H1 (cell line): ENCODE results near the gene GNG14. TPM values are rescaled to one million over a fixed set of nuclear protein-coding genes. Genes with fewer than 3 reads are reported as not detected.

Experiments used
- CTCF ChIA-PET: fragments of 300-600 bp; sonication (Branson Sonifier 250); formaldehyde crosslinking; loops from one replicate; lab custom pipeline; 2021; ENCODE audit not compliant: partially characterized antibody; lab: Charles Lee
- POLR2A ChIA-PET: fragments of 300-600 bp; sonication (Branson Sonifier 250); formaldehyde crosslinking; loops from one replicate; lab custom pipeline; 2021; ENCODE audit warnings: inconsistent platforms; ENCODE audit not compliant: partially characterized antibody; lab: Charles Lee
- DNase-seq, 2 experiments: peaks; one replicate each; pipeline versions ENCODE4 v3.0.0 to v3.0.0-alpha.2; 2010 to 2022; ENCODE audit warnings: low spot score in 2 of 2, low read depth in 1 of 2, mixed read lengths in 1 of 2
- FAIRE-seq: peaks from 2 replicates; lab custom pipeline; 2011; peaks lifted over from hg19 to GRCh38; lab: Jason Lieb, UNC
- H2AFZ ChIP-seq: 2 replicates; pipeline ENCODE4 v1.8.1; 2012; ENCODE audit warnings: low read length, inconsistent platforms
- H2AK5ac ChIP-seq: 2 replicates; pipeline ENCODE4 v1.6.1; 2013; ENCODE audit warnings: low read depth, low read length
- H2BK120ac ChIP-seq: replicated peaks from 2 replicates; pipeline ENCODE3; 2013; ENCODE audit warnings: low read depth, low read length, inconsistent platforms
- H2BK12ac ChIP-seq: 2 replicates; pipeline ENCODE4 v1.6.1; 2013; ENCODE audit warnings: low read depth, low read length
- H2BK15ac ChIP-seq: 2 replicates; pipeline ENCODE4 v1.6.1; 2013; ENCODE audit warnings: low read length
- H2BK20ac ChIP-seq: 2 replicates; pipeline ENCODE4 v1.6.1; 2013; ENCODE audit warnings: low read length
- H2BK5ac ChIP-seq: 2 replicates; pipeline ENCODE4 v1.6.1; 2013; ENCODE audit warnings: low read depth, low read length
- H3K14ac ChIP-seq: 2 replicates; pipeline ENCODE4 v1.6.1; 2013; ENCODE audit warnings: inconsistent platforms; ENCODE audit not compliant: insufficient read length
- H3K18ac ChIP-seq: 2 replicates; pipeline ENCODE4 v1.6.1; 2013; ENCODE audit warnings: low read length; ENCODE audit errors: extremely low read depth
- H3K23ac ChIP-seq: 2 replicates; pipeline ENCODE4 v1.6.1; 2013; ENCODE audit warnings: inconsistent platforms; ENCODE audit not compliant: insufficient read length
- H3K23me2 ChIP-seq: 2 replicates; pipeline ENCODE4 v1.6.1; 2013; ENCODE audit warnings: low read depth, low read length
- H3K27ac ChIP-seq: 2 replicates; pipeline ENCODE4 v1.6.1; 2011; ENCODE audit warnings: low read depth, low read length, inconsistent platforms
- H3K27me3 ChIP-seq, 4 experiments: replicated peaks in 1 of 4; 1 replicate in 1 of 4; 2 replicates in 3 of 4; pipeline versions ENCODE4 v1.6.1 to v1.8.1; 2011 to 2013; ENCODE audit warnings: low read length in 3 of 4, mild to moderate bottlenecking in 3 of 4, inconsistent platforms in 2 of 4, mixed read lengths in 2 of 4, moderate library complexity in 1 of 4; ENCODE audit not compliant: control insufficient read depth in 3 of 4, insufficient read depth in 3 of 4; ENCODE audit errors: extremely low read depth in 1 of 4
- H3K36me3 ChIP-seq, 4 experiments: 2 replicates each; pipeline versions ENCODE4 v1.6.1 to v1.8.1; 2011 to 2013; ENCODE audit warnings: mild to moderate bottlenecking in 4 of 4, low read length in 3 of 4, moderate library complexity in 2 of 4, control low read depth in 1 of 4, inconsistent platforms in 1 of 4; ENCODE audit not compliant: insufficient read depth in 4 of 4, control insufficient read depth in 2 of 4
- H3K4ac ChIP-seq: replicated peaks from 2 replicates; pipeline ENCODE3; 2013; ENCODE audit warnings: low read length, low read depth, mixed read lengths, inconsistent platforms; ENCODE audit not compliant: insufficient read length
- H3K4me1 ChIP-seq, 4 experiments: replicated peaks in 1 of 4; 1 replicate in 1 of 4; 2 replicates in 3 of 4; pipeline versions ENCODE4 v1.6.1 to v1.8.1; 2011 to 2013; ENCODE audit warnings: low read length in 3 of 4, inconsistent platforms in 2 of 4, mixed read lengths in 1 of 4; ENCODE audit not compliant: insufficient read depth in 4 of 4, control insufficient read depth in 3 of 4
- H3K4me2 ChIP-seq, 2 experiments: 2 replicates each; pipeline versions ENCODE4 v1.6.1 to v1.8.1; 2011 to 2013; ENCODE audit warnings: low read depth in 2 of 2, low read length in 2 of 2, control low read depth in 1 of 2, inconsistent platforms in 1 of 2, mild to moderate bottlenecking in 1 of 2; ENCODE audit not compliant: insufficient read depth in 1 of 2
- H3K4me3 ChIP-seq, 4 experiments: fragments of 200-600, 300-600 bp in 1 of 4; sonication (generic), shearing (Covaris generic), sonication (Bioruptor Twin) in 1 of 4; 2 replicates each; pipeline versions ENCODE4 v1.5.1 to v1.8.1; 2011 to 2016; ENCODE audit warnings: low read length in 4 of 4, low read depth in 3 of 4, control low read depth in 2 of 4, inconsistent platforms in 2 of 4, mild to moderate bottlenecking in 2 of 4, mixed read lengths in 1 of 4, moderate library complexity in 1 of 4; ENCODE audit not compliant: insufficient read depth in 2 of 4; ENCODE audit errors: extremely low read depth in 1 of 4
- H3K56ac ChIP-seq: replicated peaks from 2 replicates; pipeline ENCODE3; 2013; ENCODE audit warnings: low read depth, mild to moderate bottlenecking, mixed read lengths, low read length, inconsistent platforms; ENCODE audit not compliant: insufficient read length
- H3K79me1 ChIP-seq: 2 replicates; pipeline ENCODE4 v1.6.1; 2013; ENCODE audit warnings: low read depth, low read length, control low read depth
- H3K79me2 ChIP-seq, 2 experiments: 2 replicates each; pipeline versions ENCODE4 v1.6.1 to v1.8.1; 2012 to 2013; ENCODE audit warnings: low read length in 2 of 2, mild to moderate bottlenecking in 2 of 2, inconsistent platforms in 1 of 2; ENCODE audit not compliant: insufficient read depth in 2 of 2, control insufficient read depth in 1 of 2
- H3K9ac ChIP-seq, 4 experiments: replicated peaks in 1 of 4; 1 replicate in 1 of 4; 2 replicates in 3 of 4; pipeline versions ENCODE4 v1.6.1 to v1.8.1; 2011 to 2013; ENCODE audit warnings: low read depth in 3 of 4, low read length in 3 of 4, control low read depth in 2 of 4, mild to moderate bottlenecking in 2 of 4, moderate library complexity in 2 of 4, inconsistent platforms in 1 of 4; ENCODE audit errors: extremely low read depth in 1 of 4
- H3K9me3 ChIP-seq, 2 experiments: 2 replicates each; pipeline versions ENCODE4 v1.6.1 to v1.8.1; 2012 to 2013; ENCODE audit warnings: mild to moderate bottlenecking in 2 of 2, moderate library complexity in 2 of 2, control low read depth in 1 of 2, inconsistent platforms in 1 of 2, low read depth in 1 of 2, low read length in 1 of 2, mixed read lengths in 1 of 2; ENCODE audit not compliant: insufficient read depth in 2 of 2
- H4K20me1 ChIP-seq, 2 experiments: replicated peaks in 1 of 2; 2 replicates each; pipeline versions ENCODE3 to v1.8.1; 2011 to 2013; ENCODE audit warnings: inconsistent platforms in 2 of 2, low read length in 2 of 2, mild to moderate bottlenecking in 1 of 2; ENCODE audit not compliant: insufficient read depth in 2 of 2, control insufficient read depth in 1 of 2
- H4K5ac ChIP-seq: 2 replicates; pipeline ENCODE4 v1.6.1; 2013; ENCODE audit warnings: low read length, low read depth, mixed read lengths, inconsistent platforms; ENCODE audit not compliant: insufficient read length
- H4K8ac ChIP-seq: 2 replicates; pipeline ENCODE4 v1.8.0; 2013; ENCODE audit warnings: mild to moderate bottlenecking, moderate library complexity, low read length, inconsistent platforms; ENCODE audit not compliant: insufficient read depth; ENCODE audit errors: extremely low read depth
- H4K91ac ChIP-seq: replicated peaks from 2 replicates; pipeline ENCODE3; 2013; ENCODE audit warnings: low read length, mixed read lengths, inconsistent platforms; ENCODE audit not compliant: insufficient read length
- BRCA1 ChIP-seq: IDR thresholded peaks from 2 replicates; pipeline ENCODE4 v1.6.1; 2012; ENCODE audit warnings: low read depth, low read length, improper control_type of control experiment
- CTBP2 ChIP-seq: IDR thresholded peaks from 2 replicates; pipeline ENCODE4 v1.7.0; 2011; ENCODE audit warnings: borderline replicate concordance, mild to moderate bottlenecking, moderate library complexity, mixed read lengths, low read length; ENCODE audit not compliant: insufficient read depth, insufficient read length
- EP300 ChIP-seq, 2 experiments: IDR thresholded peaks; 1 replicate in 1 of 2; 2 replicates in 1 of 2; pipeline ENCODE4 v1.6.1; 2011 to 2012; ENCODE audit warnings: low read depth in 2 of 2, low read length in 2 of 2, mild to moderate bottlenecking in 2 of 2, borderline replicate concordance in 1 of 2, inconsistent platforms in 1 of 2, moderate library complexity in 1 of 2
- HDAC2 ChIP-seq, 2 experiments: fragments of 300-600 bp in 1 of 2; sonication (generic) in 1 of 2; IDR thresholded peaks; 2 replicates each; pipeline ENCODE4 v1.6.1; 2011 to 2012; ENCODE audit warnings: low read depth in 2 of 2, low read length in 2 of 2, mild to moderate bottlenecking in 2 of 2, moderate library complexity in 2 of 2, borderline replicate concordance in 1 of 2, inconsistent platforms in 1 of 2
- POLR2AphosphoS5 ChIP-seq: IDR thresholded peaks from 2 replicates; pipeline ENCODE4 v1.6.1; 2011; ENCODE audit warnings: low read depth, low read length
- RBBP5 ChIP-seq: IDR thresholded peaks from 2 replicates; pipeline ENCODE4 v1.7.1; 2012; ENCODE audit warnings: low read depth, mild to moderate bottlenecking, inconsistent platforms, low read length, moderate library complexity, borderline replicate concordance
- WGBS, 2 experiments: shearing (Covaris generic) in 1 of 2; methylation state at CpG; one replicate each; pipeline versions ENCODE4 v1.1.6 to v1.1.7; 2013 to 2015; ENCODE audit warnings: low lambda C conversion rate in 2 of 2, mixed read lengths in 2 of 2, inconsistent platforms in 1 of 2, low coverage in 1 of 2, missing lambda C conversion rate in 1 of 2; ENCODE audit not compliant: insufficient replicate concordance in 2 of 2, insufficient coverage in 1 of 2, insufficient read length in 1 of 2; ENCODE audit errors: extremely low coverage in 1 of 2, missing lambda C conversion rate in 1 of 2; 5-methylcytosine and 5-hydroxymethylcytosine counted together
- polyA plus RNA-seq, 7 experiments: library from polyadenylated mRNA; depleted of rRNA in 3 of 7; stranded (reverse) in 5 of 7; unstranded in 2 of 7; fragments of >200 nt in 5 of 7; fragments of 200-250 nt in 2 of 7; gene quantifications; 1 replicate in 5 of 7; 2 replicates in 1 of 7; 4 replicates in 1 of 7; pipeline versions ENCODE4 v1.2.1 to v1.2.3, GENCODE V29; 2011 to 2013; ENCODE audit warnings: missing spikeins in 2 of 7, mixed read lengths in 2 of 7
- total RNA-seq: library from RNA; stranded (reverse); fragmentation: NEBNext Ultra II Directional; extraction: Animal tissue kit (Norgen Biotek cat#: 25700); gene quantifications from 2 replicates; pipeline ENCODE4 v1.2.1, GENCODE V29; 2021

The GNG14 gene
- total and polyA plus RNA-seq, 2 of the 8 experiments (the other 6 are each of a cell fraction or from before 2014, with no cell fraction given): not detected

DNA sequence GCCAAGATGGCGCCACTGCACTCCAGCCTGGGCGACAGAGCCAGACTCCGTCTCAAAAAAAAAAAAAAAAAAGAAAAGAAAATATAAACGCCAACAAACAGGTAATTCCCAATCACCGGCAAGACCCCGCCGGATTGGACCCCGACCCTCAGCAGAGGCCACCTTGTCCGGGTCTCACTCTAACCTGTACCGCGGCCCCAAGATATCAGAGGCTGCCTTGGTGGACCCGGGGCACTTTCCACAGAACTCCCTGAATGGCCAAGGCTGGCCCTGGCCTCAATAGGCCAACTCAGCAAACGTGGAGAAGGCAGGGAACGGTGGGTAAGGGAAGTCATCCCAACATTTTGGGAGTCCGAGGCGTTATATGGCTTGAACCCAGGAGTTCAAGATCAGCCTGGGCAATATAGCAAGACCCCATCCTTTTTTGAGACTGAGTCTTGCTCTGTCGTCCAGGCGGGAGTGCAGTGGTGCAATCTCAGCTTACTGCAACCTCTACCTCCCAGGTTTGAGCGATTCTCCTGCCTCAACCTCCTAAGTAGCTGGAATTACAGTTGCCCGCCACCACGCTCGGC lies 49.1 kb upstream of the GNG14 start:
- no peak overlapping the region for H3K4me3 ChIP-seq
- H4K91ac ChIP-seq: no peak overlapping the region
- no peak overlapping the region for H3K4me2 ChIP-seq
- no peak overlapping the region for H2BK20ac ChIP-seq
- H3K23ac ChIP-seq: no peak overlapping the region
- H3K36me3 ChIP-seq: no peaks in the 10 kb centered on the region
- H3K4me1 ChIP-seq: no peaks in the 10 kb centered on the region; a peak in 2 of 7 replicates
- no peak overlapping the region for H3K27ac ChIP-seq
- H3K56ac ChIP-seq: no peak overlapping the region
- H3K18ac ChIP-seq: no peak overlapping the region
- H4K5ac ChIP-seq: no peak overlapping the region
- no peak overlapping the region for H2BK5ac ChIP-seq
- FAIRE-seq: no peak
- no peaks in the 10 kb centered on the region for H4K20me1 ChIP-seq
- peaks cover 1% of the 10 kb centered on the region; the same call in 1 of the 2 replicates for H3K23me2 ChIP-seq
- ChIA-PET CTCF (interaction anchor here (0.6 to 2.5 kb wide), 5 partner anchors 8 to 157 kb away, joined by 3 to 14 read pairs (median 6); partner anchors contain the start of genes ZNF490 and ZNF791), POLR2A (no interaction called here)
- H3K79me2 ChIP-seq: no peaks in the 10 kb centered on the region
- no peak overlapping the region for H2BK120ac ChIP-seq
- no peaks in the 10 kb centered on the region for H3K79me1 ChIP-seq
- H3K27me3 ChIP-seq: no peaks in the 10 kb centered on the region
- H3K4ac ChIP-seq: no peak overlapping the region
- no peak overlapping the region for H3K14ac ChIP-seq
- no peak overlapping the region for H3K9ac ChIP-seq
- H2AK5ac ChIP-seq: no peak overlapping the region
- H2BK15ac ChIP-seq: no peak overlapping the region
- H4K8ac ChIP-seq: no peak overlapping the region
- H3K9me3 ChIP-seq: no peaks in the 10 kb centered on the region
- WGBS, 2 experiments: 93% methylated on average over 19 of the region's 22 CpGs; no CpG with 5 or more reads in 1 of the 2 experiments
- H2BK12ac ChIP-seq: no peak overlapping the region
- no peak overlapping the region for H2AFZ ChIP-seq
- DNase-seq: no peak
- no peak for TF ChIP-seq HDAC2 (IDR thresholded peaks at IDR 0.05; ENCODE audit: borderline replicate concordance in 1 of 2, low read depth in 2 of 2, low read length in 2 of 2)
- TF ChIP-seq EP300 (IDR thresholded peaks at IDR 0.05; ENCODE audit: borderline replicate concordance in 1 of 2, low read depth in 2 of 2, low read length in 2 of 2): no peak
- TF ChIP-seq POLR2AphosphoS5: no peak
- TF ChIP-seq BRCA1: no peak
- TF ChIP-seq CTBP2: no peak
- no peak for TF ChIP-seq RBBP5
